ENCODE data around the gene LRFN2. TPM values are rescaled to one million over a fixed set of nuclear protein-coding genes. Genes with fewer than 3 reads are reported as not detected.

The LRFN2 gene
- total and polyA plus RNA-seq, 2 of the 8 experiments (the other 6 are each of a cell fraction or from before 2014, with no cell fraction given), result 2.3 TPM

GRCh38 chr6:40490508-40490907, 96.7 kb downstream of the LRFN2 start (continued):
- TF ChIP-seq, protein P1, sequence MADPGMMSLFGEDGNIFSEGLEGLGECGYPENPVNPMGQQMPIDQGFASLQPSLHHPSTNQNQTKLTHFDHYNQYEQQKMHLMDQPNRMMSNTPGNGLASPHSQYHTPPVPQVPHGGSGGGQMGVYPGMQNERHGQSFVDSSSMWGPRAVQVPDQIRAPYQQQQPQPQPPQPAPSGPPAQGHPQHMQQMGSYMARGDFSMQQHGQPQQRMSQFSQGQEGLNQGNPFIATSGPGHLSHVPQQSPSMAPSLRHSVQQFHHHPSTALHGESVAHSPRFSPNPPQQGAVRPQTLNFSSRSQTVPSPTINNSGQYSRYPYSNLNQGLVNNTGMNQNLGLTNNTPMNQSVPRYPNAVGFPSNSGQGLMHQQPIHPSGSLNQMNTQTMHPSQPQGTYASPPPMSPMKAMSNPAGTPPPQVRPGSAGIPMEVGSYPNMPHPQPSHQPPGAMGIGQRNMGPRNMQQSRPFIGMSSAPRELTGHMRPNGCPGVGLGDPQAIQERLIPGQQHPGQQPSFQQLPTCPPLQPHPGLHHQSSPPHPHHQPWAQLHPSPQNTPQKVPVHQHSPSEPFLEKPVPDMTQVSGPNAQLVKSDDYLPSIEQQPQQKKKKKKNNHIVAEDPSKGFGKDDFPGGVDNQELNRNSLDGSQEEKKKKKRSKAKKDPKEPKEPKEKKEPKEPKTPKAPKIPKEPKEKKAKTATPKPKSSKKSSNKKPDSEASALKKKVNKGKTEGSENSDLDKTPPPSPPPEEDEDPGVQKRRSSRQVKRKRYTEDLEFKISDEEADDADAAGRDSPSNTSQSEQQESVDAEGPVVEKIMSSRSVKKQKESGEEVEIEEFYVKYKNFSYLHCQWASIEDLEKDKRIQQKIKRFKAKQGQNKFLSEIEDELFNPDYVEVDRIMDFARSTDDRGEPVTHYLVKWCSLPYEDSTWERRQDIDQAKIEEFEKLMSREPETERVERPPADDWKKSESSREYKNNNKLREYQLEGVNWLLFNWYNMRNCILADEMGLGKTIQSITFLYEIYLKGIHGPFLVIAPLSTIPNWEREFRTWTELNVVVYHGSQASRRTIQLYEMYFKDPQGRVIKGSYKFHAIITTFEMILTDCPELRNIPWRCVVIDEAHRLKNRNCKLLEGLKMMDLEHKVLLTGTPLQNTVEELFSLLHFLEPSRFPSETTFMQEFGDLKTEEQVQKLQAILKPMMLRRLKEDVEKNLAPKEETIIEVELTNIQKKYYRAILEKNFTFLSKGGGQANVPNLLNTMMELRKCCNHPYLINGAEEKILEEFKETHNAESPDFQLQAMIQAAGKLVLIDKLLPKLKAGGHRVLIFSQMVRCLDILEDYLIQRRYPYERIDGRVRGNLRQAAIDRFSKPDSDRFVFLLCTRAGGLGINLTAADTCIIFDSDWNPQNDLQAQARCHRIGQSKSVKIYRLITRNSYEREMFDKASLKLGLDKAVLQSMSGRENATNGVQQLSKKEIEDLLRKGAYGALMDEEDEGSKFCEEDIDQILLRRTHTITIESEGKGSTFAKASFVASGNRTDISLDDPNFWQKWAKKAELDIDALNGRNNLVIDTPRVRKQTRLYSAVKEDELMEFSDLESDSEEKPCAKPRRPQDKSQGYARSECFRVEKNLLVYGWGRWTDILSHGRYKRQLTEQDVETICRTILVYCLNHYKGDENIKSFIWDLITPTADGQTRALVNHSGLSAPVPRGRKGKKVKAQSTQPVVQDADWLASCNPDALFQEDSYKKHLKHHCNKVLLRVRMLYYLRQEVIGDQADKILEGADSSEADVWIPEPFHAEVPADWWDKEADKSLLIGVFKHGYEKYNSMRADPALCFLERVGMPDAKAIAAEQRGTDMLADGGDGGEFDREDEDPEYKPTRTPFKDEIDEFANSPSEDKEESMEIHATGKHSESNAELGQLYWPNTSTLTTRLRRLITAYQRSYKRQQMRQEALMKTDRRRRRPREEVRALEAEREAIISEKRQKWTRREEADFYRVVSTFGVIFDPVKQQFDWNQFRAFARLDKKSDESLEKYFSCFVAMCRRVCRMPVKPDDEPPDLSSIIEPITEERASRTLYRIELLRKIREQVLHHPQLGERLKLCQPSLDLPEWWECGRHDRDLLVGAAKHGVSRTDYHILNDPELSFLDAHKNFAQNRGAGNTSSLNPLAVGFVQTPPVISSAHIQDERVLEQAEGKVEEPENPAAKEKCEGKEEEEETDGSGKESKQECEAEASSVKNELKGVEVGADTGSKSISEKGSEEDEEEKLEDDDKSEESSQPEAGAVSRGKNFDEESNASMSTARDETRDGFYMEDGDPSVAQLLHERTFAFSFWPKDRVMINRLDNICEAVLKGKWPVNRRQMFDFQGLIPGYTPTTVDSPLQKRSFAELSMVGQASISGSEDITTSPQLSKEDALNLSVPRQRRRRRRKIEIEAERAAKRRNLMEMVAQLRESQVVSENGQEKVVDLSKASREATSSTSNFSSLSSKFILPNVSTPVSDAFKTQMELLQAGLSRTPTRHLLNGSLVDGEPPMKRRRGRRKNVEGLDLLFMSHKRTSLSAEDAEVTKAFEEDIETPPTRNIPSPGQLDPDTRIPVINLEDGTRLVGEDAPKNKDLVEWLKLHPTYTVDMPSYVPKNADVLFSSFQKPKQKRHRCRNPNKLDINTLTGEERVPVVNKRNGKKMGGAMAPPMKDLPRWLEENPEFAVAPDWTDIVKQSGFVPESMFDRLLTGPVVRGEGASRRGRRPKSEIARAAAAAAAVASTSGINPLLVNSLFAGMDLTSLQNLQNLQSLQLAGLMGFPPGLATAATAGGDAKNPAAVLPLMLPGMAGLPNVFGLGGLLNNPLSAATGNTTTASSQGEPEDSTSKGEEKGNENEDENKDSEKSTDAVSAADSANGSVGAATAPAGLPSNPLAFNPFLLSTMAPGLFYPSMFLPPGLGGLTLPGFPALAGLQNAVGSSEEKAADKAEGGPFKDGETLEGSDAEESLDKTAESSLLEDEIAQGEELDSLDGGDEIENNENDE (IDR thresholded peaks at IDR 0.05; ENCODE audit: insufficient replicate concordance, low read length), result no peak
- TF ChIP-seq, protein P2, sequence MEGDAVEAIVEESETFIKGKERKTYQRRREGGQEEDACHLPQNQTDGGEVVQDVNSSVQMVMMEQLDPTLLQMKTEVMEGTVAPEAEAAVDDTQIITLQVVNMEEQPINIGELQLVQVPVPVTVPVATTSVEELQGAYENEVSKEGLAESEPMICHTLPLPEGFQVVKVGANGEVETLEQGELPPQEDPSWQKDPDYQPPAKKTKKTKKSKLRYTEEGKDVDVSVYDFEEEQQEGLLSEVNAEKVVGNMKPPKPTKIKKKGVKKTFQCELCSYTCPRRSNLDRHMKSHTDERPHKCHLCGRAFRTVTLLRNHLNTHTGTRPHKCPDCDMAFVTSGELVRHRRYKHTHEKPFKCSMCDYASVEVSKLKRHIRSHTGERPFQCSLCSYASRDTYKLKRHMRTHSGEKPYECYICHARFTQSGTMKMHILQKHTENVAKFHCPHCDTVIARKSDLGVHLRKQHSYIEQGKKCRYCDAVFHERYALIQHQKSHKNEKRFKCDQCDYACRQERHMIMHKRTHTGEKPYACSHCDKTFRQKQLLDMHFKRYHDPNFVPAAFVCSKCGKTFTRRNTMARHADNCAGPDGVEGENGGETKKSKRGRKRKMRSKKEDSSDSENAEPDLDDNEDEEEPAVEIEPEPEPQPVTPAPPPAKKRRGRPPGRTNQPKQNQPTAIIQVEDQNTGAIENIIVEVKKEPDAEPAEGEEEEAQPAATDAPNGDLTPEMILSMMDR (IDR thresholded peaks at IDR 0.05; ENCODE audit: control extremely low read depth in 1 of 3, insufficient read depth in 1 of 3, low read depth in 1 of 3, low read length in 3 of 3), result no peak
- TF ChIP-seq RXRA (IDR thresholded peaks at IDR 0.05; ENCODE audit: insufficient read depth, low read depth, low read length) (no peak), SAP30 (IDR thresholded peaks at IDR 0.05; ENCODE audit: insufficient read depth, insufficient replicate concordance, low read length) (no peak), CTBP2 (IDR thresholded peaks at IDR 0.05; ENCODE audit: borderline replicate concordance, insufficient read depth, insufficient read length, low read length) (no peak), SP1 (IDR thresholded peaks at IDR 0.05; ENCODE audit: low read depth, low read length) (no peak), RAD21 (IDR thresholded peaks at IDR 0.05 in 1 of 2, conservative IDR thresholded peaks at IDR 0.05 in 1 of 2; ENCODE audit: low read depth in 2 of 2, low read length in 2 of 2) (no peak), FOSL1 (IDR thresholded peaks at IDR 0.05; ENCODE audit: insufficient read depth, low read depth, low read length) (no peak)

Measured in H1 (cell line).